Endothelial cell (in vitro differentiated cells): ENCODE measurements around the gene MSANTD4. TPM values are rescaled to one million over a fixed set of nuclear protein-coding genes. Genes with fewer than 3 reads are reported as not detected.

Experiments used
- DNase-seq: peaks from one replicate; pipeline ENCODE4 v3.0.0; 2021; ENCODE audit warnings: low spot score
- H3K27ac Mint-ChIP-seq: one replicate; pipeline ENCODE4 v1.8.0; 2021; ENCODE audit warnings: mixed read lengths, inconsistent platforms; ENCODE audit not compliant: unreplicated experiment
- H3K27me3 Mint-ChIP-seq: one replicate; pipeline ENCODE4 v1.8.0; 2021; ENCODE audit warnings: mild to moderate bottlenecking, moderate library complexity, mixed read lengths, inconsistent platforms; ENCODE audit not compliant: unreplicated experiment
- H3K36me3 Mint-ChIP-seq: one replicate; pipeline ENCODE4 v1.8.0; 2021; ENCODE audit warnings: mild to moderate bottlenecking, low read depth, mixed read lengths, inconsistent platforms; ENCODE audit not compliant: unreplicated experiment
- H3K4me1 Mint-ChIP-seq: one replicate; pipeline ENCODE4 v1.8.0; 2021; ENCODE audit warnings: mild to moderate bottlenecking, mixed read lengths, inconsistent platforms; ENCODE audit not compliant: unreplicated experiment
- H3K4me3 Mint-ChIP-seq: one replicate; pipeline ENCODE4 v1.8.0; 2021; ENCODE audit warnings: mild to moderate bottlenecking, mixed read lengths, inconsistent platforms; ENCODE audit not compliant: unreplicated experiment
- H3K9me3 Mint-ChIP-seq: one replicate; pipeline ENCODE4 v1.8.0; 2021; ENCODE audit warnings: mixed read lengths, inconsistent platforms; ENCODE audit not compliant: unreplicated experiment
- total RNA-seq: library from RNA; stranded (reverse); fragmentation: NEBNext Ultra II Directional; extraction: Animal tissue kit (Norgen Biotek cat#: 25700); gene quantifications from one replicate; pipeline ENCODE4 v1.2.1, GENCODE V29; 2021; ENCODE audit not compliant: unreplicated experiment
- TF ChIP-seq, protein P1 (sequence below): fragments of 200-600 bp; sonication (generic); IDR thresholded peaks from one replicate; pipeline ENCODE4 v1.5.0; 2021; ENCODE audit warnings: antibody characterized with exemption; ENCODE audit not compliant: unreplicated experiment

MSANTD4 gene
- total RNA-seq, 1 donor from 2014 or later: 14.5 TPM

- no peak overlapping the region for H3K4me3 Mint-ChIP-seq
- no peaks in the 10 kb centered on the region for H3K9me3 Mint-ChIP-seq
- no peaks in the 10 kb centered on the region for H3K36me3 Mint-ChIP-seq
- H3K27me3 Mint-ChIP-seq: no peaks in the 10 kb centered on the region
- TF ChIP-seq, protein P1, sequence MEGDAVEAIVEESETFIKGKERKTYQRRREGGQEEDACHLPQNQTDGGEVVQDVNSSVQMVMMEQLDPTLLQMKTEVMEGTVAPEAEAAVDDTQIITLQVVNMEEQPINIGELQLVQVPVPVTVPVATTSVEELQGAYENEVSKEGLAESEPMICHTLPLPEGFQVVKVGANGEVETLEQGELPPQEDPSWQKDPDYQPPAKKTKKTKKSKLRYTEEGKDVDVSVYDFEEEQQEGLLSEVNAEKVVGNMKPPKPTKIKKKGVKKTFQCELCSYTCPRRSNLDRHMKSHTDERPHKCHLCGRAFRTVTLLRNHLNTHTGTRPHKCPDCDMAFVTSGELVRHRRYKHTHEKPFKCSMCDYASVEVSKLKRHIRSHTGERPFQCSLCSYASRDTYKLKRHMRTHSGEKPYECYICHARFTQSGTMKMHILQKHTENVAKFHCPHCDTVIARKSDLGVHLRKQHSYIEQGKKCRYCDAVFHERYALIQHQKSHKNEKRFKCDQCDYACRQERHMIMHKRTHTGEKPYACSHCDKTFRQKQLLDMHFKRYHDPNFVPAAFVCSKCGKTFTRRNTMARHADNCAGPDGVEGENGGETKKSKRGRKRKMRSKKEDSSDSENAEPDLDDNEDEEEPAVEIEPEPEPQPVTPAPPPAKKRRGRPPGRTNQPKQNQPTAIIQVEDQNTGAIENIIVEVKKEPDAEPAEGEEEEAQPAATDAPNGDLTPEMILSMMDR: no peak
- H3K4me1 Mint-ChIP-seq: no peaks in the 10 kb centered on the region
- no peak for DNase-seq
- no peak overlapping the region for H3K27ac Mint-ChIP-seq
These were observed 41.9 kb downstream of the MSANTD4 start for GRCh38 chr11:105979997-105980703.

DNA sequence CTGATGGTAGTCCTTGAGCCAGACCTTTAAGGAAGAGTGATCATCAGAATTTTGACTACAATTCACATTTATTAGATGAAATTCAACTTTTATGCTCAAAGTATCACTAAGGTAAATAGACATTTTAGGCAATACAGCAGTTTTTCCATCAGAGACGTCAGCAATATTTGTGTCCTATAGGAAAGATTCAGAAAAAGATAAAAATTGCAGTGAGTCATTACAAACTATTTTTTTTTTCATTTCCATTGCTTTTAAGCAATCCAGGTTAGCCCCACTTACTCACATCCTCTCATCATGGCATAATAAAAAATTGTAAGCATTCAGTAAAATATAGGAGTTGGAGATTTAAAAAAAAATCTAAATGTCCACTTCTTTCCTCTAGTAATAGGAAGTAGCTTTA, 46.9 kb downstream of the MSANTD4 start:
- no peak for DNase-seq
- no peaks in the 10 kb centered on the region for H3K36me3 Mint-ChIP-seq
- no peak overlapping the region for H3K4me3 Mint-ChIP-seq
- H3K9me3 Mint-ChIP-seq: no peaks in the 10 kb centered on the region
- no peaks in the 10 kb centered on the region for H3K27me3 Mint-ChIP-seq
- no peaks in the 10 kb centered on the region for H3K4me1 Mint-ChIP-seq
- H3K27ac Mint-ChIP-seq: no peak overlapping the region
- TF ChIP-seq, protein P1: no peak

GRCh38 chr11:105969756-105970155, 52.3 kb downstream of the MSANTD4 start:
- no peaks in the 10 kb centered on the region for H3K36me3 Mint-ChIP-seq
- TF ChIP-seq, protein P1: no peak
- no peaks in the 10 kb centered on the region for H3K9me3 Mint-ChIP-seq
- no peak overlapping the region for H3K4me3 Mint-ChIP-seq
- no peak for DNase-seq
- H3K4me1 Mint-ChIP-seq: no peaks in the 10 kb centered on the region
- H3K27ac Mint-ChIP-seq: no peak overlapping the region
- H3K27me3 Mint-ChIP-seq: no peaks in the 10 kb centered on the region

DNA sequence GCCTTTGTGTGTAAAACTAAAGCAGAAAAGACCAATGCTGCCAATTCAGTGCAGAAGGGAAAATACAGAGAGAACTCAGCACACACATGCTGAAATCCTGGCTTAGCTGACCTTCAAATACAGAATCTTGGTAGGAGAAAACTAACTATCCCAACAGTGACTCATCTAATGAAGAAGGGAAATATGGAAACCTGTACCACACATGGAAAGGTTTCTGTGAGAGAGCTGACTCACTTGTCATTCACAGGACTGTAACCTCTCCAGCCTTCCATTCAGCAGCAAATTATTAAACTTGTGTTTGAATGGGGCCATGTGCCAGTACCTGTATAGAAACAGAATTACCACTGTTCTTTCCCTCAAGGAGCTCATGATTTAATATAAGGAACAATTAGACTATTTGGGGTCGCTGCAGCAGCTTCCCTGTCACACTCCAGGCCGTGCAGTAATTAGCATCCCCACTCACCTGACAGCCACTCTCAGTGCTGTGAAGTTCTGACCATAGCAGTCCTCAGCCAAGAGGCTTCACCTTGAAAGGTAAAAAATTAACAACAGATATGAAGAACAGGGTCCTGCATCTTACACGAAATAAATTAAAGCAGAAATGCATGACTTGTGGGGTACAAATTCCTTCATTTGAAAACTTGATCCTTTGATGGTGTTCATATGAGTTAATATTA, 53.9 kb downstream of the MSANTD4 start:
- TF ChIP-seq, protein P1: no peak
- Mint-ChIP-seq H3K27ac (no peak overlapping the region), H3K36me3 (no peaks in the 10 kb centered on the region), H3K9me3 (no peaks in the 10 kb centered on the region), H3K4me3 (no peak overlapping the region), H3K4me1 (no peaks in the 10 kb centered on the region), H3K27me3 (no peaks in the 10 kb centered on the region)
- DNase-seq: no peak
